Aorta (tissue), 5 donors: ENCODE data around the gene ARRDC4. TPM values are rescaled to one million over a fixed set of nuclear protein-coding genes. Genes with fewer than 3 reads are reported as not detected.

Source experiments
- ATAC-seq: fragments of 200-7000 bp; cut with Tn5 transposase; one replicate; pipeline ENCODE4 v1.9.1; 2022; ENCODE audit warnings: moderate library complexity; ENCODE audit not compliant: low FRiP score
- DNase-seq, 2 donors: peaks; one replicate each; pipeline ENCODE4 v3.0.0-alpha.2; 2020
- H3K27ac ChIP-seq, 2 donors: one replicate each; pipeline ENCODE4 v1.5.1; 2013; ENCODE audit warnings: low read length in 2 of 2, mild to moderate bottlenecking in 2 of 2, moderate library complexity in 2 of 2, control low read depth in 1 of 2, inconsistent platforms in 1 of 2, low read depth in 1 of 2
- H3K27me3 ChIP-seq, 2 donors: one replicate each; pipeline ENCODE4 v1.6.1; 2013; ENCODE audit warnings: control low read depth in 1 of 2, low read length in 1 of 2, mild to moderate bottlenecking in 1 of 2, moderate library complexity in 1 of 2; ENCODE audit not compliant: insufficient read depth in 2 of 2, control insufficient read depth in 1 of 2
- H3K36me3 ChIP-seq, 2 donors: one replicate each; pipeline ENCODE4 v1.6.1; 2013; ENCODE audit warnings: control low read depth in 1 of 2, low read length in 1 of 2, mild to moderate bottlenecking in 1 of 2; ENCODE audit not compliant: insufficient read depth in 2 of 2, control insufficient read depth in 1 of 2
- H3K4me1 ChIP-seq, 2 donors: one replicate each; pipeline ENCODE4 v1.6.1; 2013; ENCODE audit warnings: low read length in 2 of 2, control low read depth in 1 of 2, mild to moderate bottlenecking in 1 of 2, moderate library complexity in 1 of 2; ENCODE audit not compliant: insufficient read depth in 2 of 2, control insufficient read depth in 1 of 2
- H3K4me3 ChIP-seq, 2 donors: one replicate each; pipeline ENCODE4 v1.5.1; 2013; ENCODE audit warnings: low read length in 2 of 2, control low read depth in 1 of 2, mild to moderate bottlenecking in 1 of 2
- H3K9me3 ChIP-seq: one replicate; pipeline ENCODE4 v1.6.1; 2013; ENCODE audit warnings: mild to moderate bottlenecking, low read length; ENCODE audit not compliant: control insufficient read depth
- WGBS, 2 donors: extraction: QIAGEN DNeasy Blood & Tissue Kit; methylation state at CpG; one replicate each; pipeline ENCODE4 v1.1.7; 2013; 5-methylcytosine and 5-hydroxymethylcytosine counted together
- intact Hi-C, 2 donors: fragments of 100-400 bp; cut with DNase I; formaldehyde crosslinking; loops; one replicate each; pipeline versions ENCODE4 v1.14.2 to v1.15.0; 2022
- polyA plus RNA-seq, 2 donors: library from polyadenylated mRNA; stranded (reverse); fragments of 200-250 nt; gene quantifications; one replicate each; pipeline ENCODE4 v1.2.3, GENCODE V29; 2013
- total RNA-seq, 2 donors: library from RNA; stranded (reverse); fragmentation: NEBNext Ultra II Directional; extraction: Animal tissue kit (Norgen Biotek cat#: 25700); gene quantifications; one replicate each; pipeline ENCODE4 v1.2.1, GENCODE V29; 2021
- donor health status: healthy with polysubstance abuse.
- donor health status: Bipolar disorder and iron deficiency.
- donor health status: DM: no; HTN: no; CAD: no.
- donor health status: DM: no; HTN: no; CAD: no.
- donor health status: DM: yes; HTN: yes; CAD: no.

The ARRDC4 gene
- total and polyA plus RNA-seq, 4 donors, result 3.1 to 27.2 (median 21.8) TPM

GRCh38 chr15:97998307-97999071 is 38.0 kb downstream of the ARRDC4 start:
- ATAC-seq, result no peak
- no peak for DNase-seq
- Histone ChIP-seq H3K4me3 (no peak overlapping the region), H3K27me3 (no peaks in the 10 kb centered on the region), H3K9me3 (no peaks in the 10 kb centered on the region), H3K36me3 (no peaks in the 10 kb centered on the region), H3K27ac (no peak overlapping the region), H3K4me1 (no peaks in the 10 kb centered on the region)
- intact Hi-C loops, result no loop called here
- whole genome bisulfite sequencing, 2 donors, result 60 to 68% methylated on average over 5 of the region's 5 CpGs

DNA sequence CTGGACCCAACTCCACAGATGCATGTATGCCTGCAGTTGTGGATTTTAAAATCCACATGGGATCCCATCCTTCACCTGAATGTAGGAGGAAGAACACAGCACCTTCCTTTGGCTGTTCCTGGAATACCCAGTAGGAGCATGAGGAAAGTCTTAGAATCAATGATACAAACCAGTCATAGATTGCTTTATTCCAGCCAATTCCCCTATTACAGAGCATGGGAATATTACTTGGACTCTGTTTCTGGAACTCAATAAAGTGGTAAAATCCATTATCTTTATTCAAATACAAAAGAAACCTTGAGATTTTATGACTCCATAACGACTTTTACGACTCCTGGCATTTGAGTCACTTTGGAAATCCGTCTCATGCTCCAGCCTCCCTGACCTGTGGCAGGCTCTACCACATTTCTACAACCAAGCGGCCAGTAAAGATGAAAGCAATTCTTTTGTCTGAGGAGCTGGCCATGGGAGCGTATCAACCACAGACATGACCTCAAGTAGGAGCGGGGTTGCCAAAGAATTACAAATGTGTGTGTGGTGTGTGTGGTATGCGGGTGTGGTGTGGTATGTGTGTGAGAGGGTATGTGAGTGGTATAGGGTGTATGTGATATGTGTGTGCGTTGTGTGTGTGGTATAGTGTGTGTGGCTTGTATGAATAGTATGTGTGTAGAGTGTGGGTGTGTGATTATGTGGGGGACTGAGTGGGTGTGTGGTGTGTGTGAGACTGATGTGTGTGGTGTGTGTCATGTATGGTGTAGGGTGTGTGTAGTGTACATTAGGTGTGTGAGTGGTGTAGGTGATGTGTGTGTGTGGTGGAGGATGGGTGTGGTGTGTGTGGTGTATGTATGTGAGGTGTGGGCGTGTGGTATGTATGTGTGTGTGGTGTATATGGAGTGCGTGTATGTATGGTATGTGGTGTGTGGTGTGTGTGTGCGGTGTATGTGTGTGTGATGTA is 40.0 kb downstream of the ARRDC4 start:
- no peak overlapping the region for H3K27ac ChIP-seq
- H3K27me3 ChIP-seq, result no peaks in the 10 kb centered on the region
- no peaks in the 10 kb centered on the region for H3K36me3 ChIP-seq
- WGBS, 2 donors, result 80 to 82% methylated on average over 11 of the region's 11 CpGs
- no peak overlapping the region for H3K4me3 ChIP-seq
- no peaks in the 10 kb centered on the region for H3K4me1 ChIP-seq
- ATAC-seq (no peak), DNase-seq (no peak)
- intact Hi-C loops, result no loop called here
- no peaks in the 10 kb centered on the region for H3K9me3 ChIP-seq

GRCh38 chr15:98001663-98002194 is 41.2 kb downstream of the ARRDC4 start:
- DNase-seq (no peak), ATAC-seq (no peak)
- Histone ChIP-seq H3K4me3 (no peak overlapping the region), H3K9me3 (no peaks in the 10 kb centered on the region), H3K36me3 (no peaks in the 10 kb centered on the region), H3K27me3 (no peaks in the 10 kb centered on the region), H3K4me1 (no peaks in the 10 kb centered on the region), H3K27ac (no peak overlapping the region)
- intact Hi-C loops, result no loop called here
- 95 to 98% methylated on average over 10 of the region's 10 CpGs for WGBS, 2 donors

GRCh38 chr15:98002419-98002818 is 41.9 kb downstream of the ARRDC4 start:
- H3K4me3 ChIP-seq, result no peak overlapping the region
- no peaks in the 10 kb centered on the region for H3K9me3 ChIP-seq
- intact Hi-C loops, result no loop called here
- WGBS, 2 donors, result 93 to 97% methylated on average over 3 of the region's 3 CpGs
- H3K27me3 ChIP-seq, result no peaks in the 10 kb centered on the region
- H3K36me3 ChIP-seq, result no peaks in the 10 kb centered on the region
- H3K27ac ChIP-seq, result no peak overlapping the region
- ATAC-seq (no peak), DNase-seq (no peak)
- H3K4me1 ChIP-seq, result no peaks in the 10 kb centered on the region

DNA sequence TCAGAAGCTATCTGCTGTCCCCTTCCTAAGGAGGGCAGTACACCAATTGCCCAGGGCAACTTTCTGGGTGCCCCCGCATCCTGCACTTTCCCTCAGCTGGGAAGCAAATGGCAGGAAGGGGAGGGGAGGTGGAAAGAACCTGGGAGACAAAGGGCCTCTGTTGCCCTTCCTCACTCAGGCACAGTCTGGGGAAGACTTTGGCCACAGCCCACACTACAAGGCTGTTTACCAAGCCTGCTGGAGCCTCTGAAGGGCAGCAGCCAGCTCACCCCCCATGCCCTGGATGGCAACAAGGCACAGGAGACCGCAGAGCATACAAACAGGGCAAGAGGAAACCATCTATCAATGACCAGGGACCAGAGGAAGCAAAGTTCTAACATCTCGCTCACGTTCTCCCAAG is 42.4 kb downstream of the ARRDC4 start:
- Histone ChIP-seq H3K4me3 (no peak overlapping the region), H3K9me3 (no peaks in the 10 kb centered on the region), H3K27me3 (no peaks in the 10 kb centered on the region), H3K27ac (no peak overlapping the region), H3K36me3 (no peaks in the 10 kb centered on the region), H3K4me1 (no peaks in the 10 kb centered on the region)
- intact Hi-C loops, result no loop called here
- no peak for ATAC-seq
- 34 to 41% methylated on average over 4 of the region's 4 CpGs for WGBS, 2 donors
- no peak for DNase-seq

- Histone ChIP-seq H3K27ac (no peak overlapping the region), H3K4me1 (no peaks in the 10 kb centered on the region), H3K36me3 (no peaks in the 10 kb centered on the region), H3K9me3 (no peaks in the 10 kb centered on the region), H3K4me3 (no peak overlapping the region), H3K27me3 (no peaks in the 10 kb centered on the region)
- intact Hi-C loops, result no loop called here
- DNase-seq, result no peak
- 76 to 77% methylated on average over 5 of the region's 5 CpGs for WGBS, 2 donors
- no peak for ATAC-seq
Observed at GRCh38 chr15:98003518-98003917, 43.0 kb downstream of the ARRDC4 start.

DNA sequence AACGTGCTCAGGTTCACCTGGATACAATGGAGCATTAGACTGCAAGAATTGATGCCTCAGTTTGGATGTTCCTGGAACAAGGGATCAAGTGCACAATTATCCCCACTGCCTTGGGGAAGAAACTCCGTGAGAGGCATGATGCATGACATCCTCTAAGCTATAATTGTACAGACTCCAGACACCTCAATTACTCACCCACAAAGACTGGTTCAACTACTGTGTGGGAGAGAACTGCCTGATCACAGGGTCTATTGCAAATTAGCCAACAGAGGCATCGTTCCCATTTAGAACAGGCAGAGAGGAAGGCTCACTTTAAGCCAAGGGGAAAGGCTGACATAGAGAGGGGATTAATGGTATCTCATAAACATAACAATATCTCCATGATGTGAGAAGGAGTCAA is 43.5 kb downstream of the ARRDC4 start:
- no peaks in the 10 kb centered on the region for H3K4me1 ChIP-seq
- no peak overlapping the region for H3K4me3 ChIP-seq
- H3K27me3 ChIP-seq, result no peaks in the 10 kb centered on the region
- H3K9me3 ChIP-seq, result no peaks in the 10 kb centered on the region
- no peak overlapping the region for H3K27ac ChIP-seq
- H3K36me3 ChIP-seq, result no peaks in the 10 kb centered on the region
- ATAC-seq (no peak), DNase-seq (no peak)
- 50 to 58% methylated on average over 3 of the region's 3 CpGs for WGBS, 2 donors
- intact Hi-C loops, result no loop called here

- WGBS, 2 donors, result 69 to 78% methylated on average over 9 of the region's 9 CpGs
- no peak overlapping the region for H3K27ac ChIP-seq
- intact Hi-C loops, result no loop called here
Observed at GRCh38 chr15:98005659-98006058, 45.2 kb downstream of the ARRDC4 start.

More at GRCh38 chr15:98005659-98006058, 45.2 kb downstream of the ARRDC4 start:
- H3K9me3 ChIP-seq, result no peaks in the 10 kb centered on the region
- ATAC-seq, result no peak
- no peak for DNase-seq
- H3K4me1 ChIP-seq, result no peaks in the 10 kb centered on the region
- no peaks in the 10 kb centered on the region for H3K27me3 ChIP-seq
- H3K36me3 ChIP-seq, result no peaks in the 10 kb centered on the region
- no peak overlapping the region for H3K4me3 ChIP-seq
